PC-9 (cell line): ENCODE data around the gene VAV2.

ENCODE experiments used
- EZH2 ChIP-seq: fragments of 200-600 bp; sonication (generic); IDR thresholded peaks from 2 replicates; pipeline ENCODE4 v1.8.0; 2017; ENCODE audit warnings: antibody characterized with exemption, low read depth
- TF ChIP-seq, protein P1 (sequence below): fragments of 200-600 bp; sonication (generic); conservative IDR thresholded peaks from 2 replicates; pipeline ENCODE4 v1.6.1; 2017; ENCODE audit warnings: mixed run types, antibody characterized with exemption, mild to moderate bottlenecking, moderate library complexity

DNA sequence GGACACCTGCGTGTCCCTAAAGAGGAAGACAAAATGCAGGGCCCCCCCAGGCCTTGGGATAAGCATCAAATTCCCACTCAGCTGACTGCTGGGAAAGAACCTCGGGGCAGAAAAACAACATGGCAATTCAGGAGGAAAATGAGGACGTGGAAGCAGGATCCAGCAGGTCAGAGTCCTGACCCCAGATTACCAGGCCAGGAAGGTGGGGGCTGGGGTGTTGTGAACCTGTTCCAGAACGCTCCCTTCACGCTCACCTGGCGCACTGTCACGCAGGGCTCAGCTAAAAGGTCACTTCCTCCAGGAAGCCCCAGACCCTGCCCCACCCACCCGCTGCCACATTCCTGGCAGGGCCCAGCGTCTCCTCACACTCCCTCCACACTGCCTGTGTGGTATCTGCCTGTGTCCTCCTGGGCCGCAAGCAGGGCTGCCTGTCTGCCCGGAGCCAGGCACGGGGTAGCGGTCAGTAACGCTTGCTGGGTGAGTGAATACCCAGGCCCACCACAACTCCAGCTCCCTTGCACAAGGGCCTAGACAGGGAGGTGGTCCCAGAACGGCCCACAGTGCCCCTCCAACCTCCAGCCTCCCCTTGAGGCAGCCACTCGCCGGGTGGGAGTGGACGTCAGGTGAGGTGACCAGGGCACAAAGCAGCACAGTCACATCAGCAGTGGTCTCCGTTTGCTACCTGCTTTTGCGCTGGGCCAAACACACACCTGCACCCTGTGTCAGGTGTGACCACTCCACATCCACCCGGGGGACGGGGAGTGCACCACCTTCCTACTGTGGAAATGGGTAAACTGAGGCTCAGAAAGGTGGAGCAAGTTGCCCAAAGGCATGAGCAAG, 18.1 kb downstream of the VAV2 start:
- TF ChIP-seq, protein P1, sequence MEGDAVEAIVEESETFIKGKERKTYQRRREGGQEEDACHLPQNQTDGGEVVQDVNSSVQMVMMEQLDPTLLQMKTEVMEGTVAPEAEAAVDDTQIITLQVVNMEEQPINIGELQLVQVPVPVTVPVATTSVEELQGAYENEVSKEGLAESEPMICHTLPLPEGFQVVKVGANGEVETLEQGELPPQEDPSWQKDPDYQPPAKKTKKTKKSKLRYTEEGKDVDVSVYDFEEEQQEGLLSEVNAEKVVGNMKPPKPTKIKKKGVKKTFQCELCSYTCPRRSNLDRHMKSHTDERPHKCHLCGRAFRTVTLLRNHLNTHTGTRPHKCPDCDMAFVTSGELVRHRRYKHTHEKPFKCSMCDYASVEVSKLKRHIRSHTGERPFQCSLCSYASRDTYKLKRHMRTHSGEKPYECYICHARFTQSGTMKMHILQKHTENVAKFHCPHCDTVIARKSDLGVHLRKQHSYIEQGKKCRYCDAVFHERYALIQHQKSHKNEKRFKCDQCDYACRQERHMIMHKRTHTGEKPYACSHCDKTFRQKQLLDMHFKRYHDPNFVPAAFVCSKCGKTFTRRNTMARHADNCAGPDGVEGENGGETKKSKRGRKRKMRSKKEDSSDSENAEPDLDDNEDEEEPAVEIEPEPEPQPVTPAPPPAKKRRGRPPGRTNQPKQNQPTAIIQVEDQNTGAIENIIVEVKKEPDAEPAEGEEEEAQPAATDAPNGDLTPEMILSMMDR, result no peak
- TF ChIP-seq EZH2, result no peak
